Esophagus squamous epithelium (tissue), 4 donors: ENCODE measurements around the gene GRIK2.

Experiments
- POLR2A ChIP-seq, 4 donors: fragments of 450-650 bp; IDR thresholded peaks; one replicate each; pipeline ENCODE4 v1.6.1; 2017; ENCODE audit warnings: antibody characterized with exemption in 4 of 4, mild to moderate bottlenecking in 4 of 4, moderate library complexity in 3 of 4
- TF ChIP-seq, protein P1 (sequence below), 6 experiments: fragments of 450-650 bp in 4 of 6; fragments of 200-600 bp in 2 of 6; sonication (generic) in 2 of 6; IDR thresholded peaks; one replicate each; pipeline ENCODE4 v1.5.1; 2016 to 2019; ENCODE audit warnings: antibody characterized with exemption in 6 of 6, mild to moderate bottlenecking in 4 of 6, moderate library complexity in 4 of 6

DNA sequence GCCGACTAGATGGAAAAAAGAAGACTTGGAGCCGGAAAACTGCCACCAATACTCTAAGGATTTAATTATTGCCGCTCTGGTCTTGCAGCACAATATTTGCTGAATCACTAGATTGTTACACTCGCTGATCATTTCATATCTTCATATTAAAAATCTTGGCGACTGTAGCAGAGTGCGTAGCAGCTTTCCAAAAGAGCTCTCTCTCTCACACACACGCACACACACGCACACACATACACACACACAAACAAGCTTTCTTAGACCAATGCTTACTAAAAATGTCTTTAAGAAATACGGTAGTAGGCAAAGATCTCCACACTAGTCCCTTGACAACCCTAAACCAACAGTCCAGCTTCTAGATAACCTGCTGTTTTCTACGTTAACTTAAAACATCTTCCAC is 7.7 kb downstream of the GRIK2 start:
- TF ChIP-seq, protein P1, sequence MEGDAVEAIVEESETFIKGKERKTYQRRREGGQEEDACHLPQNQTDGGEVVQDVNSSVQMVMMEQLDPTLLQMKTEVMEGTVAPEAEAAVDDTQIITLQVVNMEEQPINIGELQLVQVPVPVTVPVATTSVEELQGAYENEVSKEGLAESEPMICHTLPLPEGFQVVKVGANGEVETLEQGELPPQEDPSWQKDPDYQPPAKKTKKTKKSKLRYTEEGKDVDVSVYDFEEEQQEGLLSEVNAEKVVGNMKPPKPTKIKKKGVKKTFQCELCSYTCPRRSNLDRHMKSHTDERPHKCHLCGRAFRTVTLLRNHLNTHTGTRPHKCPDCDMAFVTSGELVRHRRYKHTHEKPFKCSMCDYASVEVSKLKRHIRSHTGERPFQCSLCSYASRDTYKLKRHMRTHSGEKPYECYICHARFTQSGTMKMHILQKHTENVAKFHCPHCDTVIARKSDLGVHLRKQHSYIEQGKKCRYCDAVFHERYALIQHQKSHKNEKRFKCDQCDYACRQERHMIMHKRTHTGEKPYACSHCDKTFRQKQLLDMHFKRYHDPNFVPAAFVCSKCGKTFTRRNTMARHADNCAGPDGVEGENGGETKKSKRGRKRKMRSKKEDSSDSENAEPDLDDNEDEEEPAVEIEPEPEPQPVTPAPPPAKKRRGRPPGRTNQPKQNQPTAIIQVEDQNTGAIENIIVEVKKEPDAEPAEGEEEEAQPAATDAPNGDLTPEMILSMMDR (IDR thresholded peaks at IDR 0.05): no peak
- no peak for TF ChIP-seq POLR2A (IDR thresholded peaks at IDR 0.05)
